ENCODE results near the gene RPTOR. TPM values are rescaled to one million over a fixed set of nuclear protein-coding genes. Genes with fewer than 3 reads are reported as not detected.

Gene RPTOR
- total RNA-seq, 2 experiments from 2014 or later, result 48.1 to 87.8 TPM

DNA sequence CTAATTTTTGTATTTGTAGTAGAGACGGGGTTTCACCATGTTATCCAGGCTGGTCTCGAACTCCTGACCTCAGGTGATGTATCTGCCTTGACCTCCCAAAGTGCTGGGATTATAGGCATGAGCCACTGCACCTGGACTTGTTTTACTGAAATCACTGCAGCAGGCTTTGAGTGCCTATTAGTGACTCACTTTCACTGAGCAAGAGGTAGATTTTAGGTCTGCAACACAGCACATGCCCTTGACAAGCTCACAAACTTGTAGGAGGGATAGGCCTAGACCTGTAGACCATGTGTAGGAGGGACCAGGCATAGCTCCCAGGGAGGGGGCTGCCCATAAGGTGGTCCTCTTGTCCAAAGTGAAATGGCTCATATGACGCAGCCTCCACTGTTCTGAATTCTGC lies 27.0 kb upstream of the RPTOR start:
- Histone ChIP-seq H2AFZ (ENCODE audit: low read length) (no peak overlapping the region), H3K4me3 (ENCODE audit: low read depth, low read length, poor library complexity, severe bottlenecking) (no peak overlapping the region), H3K4me1 (ENCODE audit: insufficient read depth, low read length, poor library complexity, severe bottlenecking) (no peaks in the 10 kb centered on the region), H4K20me1 (ENCODE audit: insufficient read depth, low read length) (no peaks in the 10 kb centered on the region), H3K27ac (ENCODE audit: low read depth, low read length, poor library complexity, severe bottlenecking) (no peak overlapping the region), H3K79me2 (ENCODE audit: insufficient read depth, low read depth, low read length) (no peaks in the 10 kb centered on the region), H3K9me2 (ENCODE audit: insufficient read depth, low read length) (no peaks in the 10 kb centered on the region), H3K4me2 (ENCODE audit: low read length) (no peak overlapping the region), H3K36me3 (ENCODE audit: insufficient read depth, low read length) (no peaks in the 10 kb centered on the region), H3K9me3 (ENCODE audit: low read length) (no peaks in the 10 kb centered on the region)
- TF ChIP-seq EZH2phosphoT487 (IDR thresholded peaks at IDR 0.05; ENCODE audit: borderline replicate concordance, low read depth, low read length), result no peak
- no peak for TF ChIP-seq CTCF (conservative IDR thresholded peaks at IDR 0.05; ENCODE audit: low read length)
- intact Hi-C loops (cut with micrococcal nuclease; ENCODE audit: unreplicated experiment), result no loop called here
- DNase-seq (ENCODE audit: low spot score), result no peak
- no TSS peak for BruUV-seq (replicated peaks)
- ChIA-PET CTCF (ENCODE audit: unreplicated experiment) (interaction anchor here (0.6 kb wide), 1 partner anchor 133 kb away, joined by 3 read pairs; no protein-coding TSS in a partner anchor), POLR2A (no interaction called here)

DNA sequence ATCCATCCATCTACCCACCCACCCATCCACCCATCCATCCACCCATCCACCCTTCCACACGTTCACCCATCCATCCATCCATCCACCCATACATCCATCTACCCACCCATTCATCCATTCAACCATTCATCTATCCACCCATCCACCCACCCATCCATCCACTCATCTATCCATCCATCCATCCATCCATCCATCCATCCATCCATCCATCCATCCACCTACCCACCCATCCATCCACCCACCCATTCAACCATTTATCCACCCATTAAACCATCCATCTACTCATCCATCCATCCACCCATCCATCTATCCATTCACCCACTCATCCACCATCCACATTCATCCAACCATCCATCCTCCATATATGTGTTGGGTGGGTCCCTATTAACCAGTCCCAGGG lies 26.2 kb upstream of the RPTOR start:
- no peaks in the 10 kb centered on the region for H4K20me1 ChIP-seq (ENCODE audit: insufficient read depth, low read length)
- no TSS peak for BruUV-seq (replicated peaks)
- H3K9me3 ChIP-seq (ENCODE audit: low read length), result no peaks in the 10 kb centered on the region
- intact Hi-C loops (cut with micrococcal nuclease; ENCODE audit: unreplicated experiment), result no loop called here
- H3K4me3 ChIP-seq (ENCODE audit: low read depth, low read length, poor library complexity, severe bottlenecking), result no peak overlapping the region
- CTCF ChIA-PET (ENCODE audit: unreplicated experiment), result no interaction called here
- H3K4me2 ChIP-seq (ENCODE audit: low read length), result no peak overlapping the region
- no peak for DNase-seq (ENCODE audit: low spot score)
- no peak for TF ChIP-seq EZH2phosphoT487 (IDR thresholded peaks at IDR 0.05; ENCODE audit: borderline replicate concordance, low read depth, low read length)
- no peak for TF ChIP-seq CTCF (conservative IDR thresholded peaks at IDR 0.05; ENCODE audit: low read length)
- H3K79me2 ChIP-seq (ENCODE audit: insufficient read depth, low read depth, low read length), result no peaks in the 10 kb centered on the region
- no peaks in the 10 kb centered on the region for H3K9me2 ChIP-seq (ENCODE audit: insufficient read depth, low read length)
- no peak overlapping the region for H2AFZ ChIP-seq (ENCODE audit: low read length)
- POLR2A ChIA-PET, result interaction anchor here (0.6 kb wide), 1 partner anchor 48 kb away, joined by 5 read pairs; no protein-coding TSS in a partner anchor
- H3K27ac ChIP-seq (ENCODE audit: low read depth, low read length, poor library complexity, severe bottlenecking), result no peak overlapping the region
- no peaks in the 10 kb centered on the region for H3K36me3 ChIP-seq (ENCODE audit: insufficient read depth, low read length)
- H3K4me1 ChIP-seq (ENCODE audit: insufficient read depth, low read length, poor library complexity, severe bottlenecking), result no peaks in the 10 kb centered on the region

GRCh38 chr17:80519091-80519781 lies 25.4 kb upstream of the RPTOR start:
- CTCF ChIA-PET (ENCODE audit: unreplicated experiment), result no interaction called here
- BruUV-seq (replicated peaks), result no TSS peak

More at GRCh38 chr17:80519091-80519781, 25.4 kb upstream of the RPTOR start:
- Histone ChIP-seq H3K4me2 (ENCODE audit: low read length) (no peak overlapping the region), H3K4me3 (ENCODE audit: low read depth, low read length, poor library complexity, severe bottlenecking) (no peak overlapping the region), H2AFZ (ENCODE audit: low read length) (no peak overlapping the region), H3K27ac (ENCODE audit: low read depth, low read length, poor library complexity, severe bottlenecking) (no peak overlapping the region), H3K79me2 (ENCODE audit: insufficient read depth, low read depth, low read length) (no peaks in the 10 kb centered on the region), H3K9me3 (ENCODE audit: low read length) (no peaks in the 10 kb centered on the region), H4K20me1 (ENCODE audit: insufficient read depth, low read length) (no peaks in the 10 kb centered on the region), H3K4me1 (ENCODE audit: insufficient read depth, low read length, poor library complexity, severe bottlenecking) (no peaks in the 10 kb centered on the region), H3K9me2 (ENCODE audit: insufficient read depth, low read length) (no peaks in the 10 kb centered on the region), H3K36me3 (ENCODE audit: insufficient read depth, low read length) (no peaks in the 10 kb centered on the region)
- POLR2A ChIA-PET, result no interaction called here
- intact Hi-C loops (cut with micrococcal nuclease; ENCODE audit: unreplicated experiment), result no loop called here
- TF ChIP-seq CTCF (conservative IDR thresholded peaks at IDR 0.05; ENCODE audit: low read length) (no peak), EZH2phosphoT487 (IDR thresholded peaks at IDR 0.05; ENCODE audit: borderline replicate concordance, low read depth, low read length) (no peak)
- no peak for DNase-seq (ENCODE audit: low spot score)

Measured in OCI-LY7 (cell line).